Peyer's patch (tissue), 4 donors: ENCODE measurements around the gene ANKRD65. TPM values are rescaled to one million over a fixed set of nuclear protein-coding genes. Genes with fewer than 3 reads are reported as not detected.
A peak's percentile ranks its signal among the peaks of the same experiment; 100 is the strongest.

Experiments
- DNase-seq, 3 donors: peaks; one replicate each; pipeline ENCODE4 v3.0.0-alpha.2; 2017 to 2019
- H3K27ac ChIP-seq, 4 donors: fragments of 200-600 bp; sonication (generic); one replicate each; pipeline ENCODE4 v1.5.1; 2016 to 2019
- H3K27me3 ChIP-seq, 2 donors: fragments of 200-600 bp; sonication (generic); one replicate each; pipeline ENCODE4 v1.5.1; 2019
- H3K36me3 ChIP-seq, 3 donors: fragments of 200-600 bp; sonication (generic); one replicate each; pipeline ENCODE4 v1.5.1; 2016 to 2019
- H3K4me1 ChIP-seq, 4 donors: fragments of 200-600 bp; sonication (generic); one replicate each; pipeline ENCODE4 v1.5.1; 2016 to 2019
- H3K4me3 ChIP-seq, 4 donors: fragments of 200-600 bp; sonication (generic); 1 replicate in 3 of 4; 2 replicates in 1 of 4; pipeline ENCODE4 v1.5.1; 2016 to 2019; ENCODE audit warnings: mild to moderate bottlenecking in 1 of 4
- H3K9me3 ChIP-seq, 4 donors: fragments of 200-600 bp; sonication (generic); one replicate each; pipeline ENCODE4 v1.5.1; 2016 to 2019; ENCODE audit warnings: mild to moderate bottlenecking in 1 of 4
- POLR2A ChIP-seq, 2 donors: fragments of 450-650 bp; IDR thresholded peaks; one replicate each; pipeline ENCODE4 v1.5.1; 2017; ENCODE audit warnings: antibody characterized with exemption in 2 of 2, mild to moderate bottlenecking in 2 of 2, moderate library complexity in 2 of 2
- total RNA-seq, 4 donors: library from RNA; depleted of rRNA; stranded (reverse); fragments of >200 nt; gene quantifications; one replicate each; pipeline ENCODE4 v1.1.0, GENCODE V29; 2016
- TF ChIP-seq, protein P1 (sequence below), 6 experiments: fragments of 450-650 bp in 4 of 6; fragments of 200-600 bp in 2 of 6; sonication (generic) in 1 of 6; IDR thresholded peaks; one replicate each; pipeline ENCODE4 v1.5.1; 2017 to 2019; ENCODE audit warnings: antibody characterized with exemption in 6 of 6, mild to moderate bottlenecking in 3 of 6, moderate library complexity in 1 of 6

ANKRD65 gene
- total RNA-seq, 4 donors from 2014 or later = 0.54 to 11.6 (median 2.0) TPM

GRCh38 chr1:1428174-1428573 lies 7.1 kb upstream of the ANKRD65 start:
- Histone ChIP-seq H3K4me3 (no peak overlapping the region), H3K36me3 (no peaks in the 10 kb centered on the region), H3K9me3 (no peaks in the 10 kb centered on the region), H3K27ac (peak overlapping the region in 1 of 4 donors; percentile 91), H3K4me1 (peaks cover 0 to 36% (median 5%) of the 10 kb centered on the region in 4 donors), H3K27me3 (no peaks in the 10 kb centered on the region)
- DNase-seq = no peak
- TF ChIP-seq, protein P1, sequence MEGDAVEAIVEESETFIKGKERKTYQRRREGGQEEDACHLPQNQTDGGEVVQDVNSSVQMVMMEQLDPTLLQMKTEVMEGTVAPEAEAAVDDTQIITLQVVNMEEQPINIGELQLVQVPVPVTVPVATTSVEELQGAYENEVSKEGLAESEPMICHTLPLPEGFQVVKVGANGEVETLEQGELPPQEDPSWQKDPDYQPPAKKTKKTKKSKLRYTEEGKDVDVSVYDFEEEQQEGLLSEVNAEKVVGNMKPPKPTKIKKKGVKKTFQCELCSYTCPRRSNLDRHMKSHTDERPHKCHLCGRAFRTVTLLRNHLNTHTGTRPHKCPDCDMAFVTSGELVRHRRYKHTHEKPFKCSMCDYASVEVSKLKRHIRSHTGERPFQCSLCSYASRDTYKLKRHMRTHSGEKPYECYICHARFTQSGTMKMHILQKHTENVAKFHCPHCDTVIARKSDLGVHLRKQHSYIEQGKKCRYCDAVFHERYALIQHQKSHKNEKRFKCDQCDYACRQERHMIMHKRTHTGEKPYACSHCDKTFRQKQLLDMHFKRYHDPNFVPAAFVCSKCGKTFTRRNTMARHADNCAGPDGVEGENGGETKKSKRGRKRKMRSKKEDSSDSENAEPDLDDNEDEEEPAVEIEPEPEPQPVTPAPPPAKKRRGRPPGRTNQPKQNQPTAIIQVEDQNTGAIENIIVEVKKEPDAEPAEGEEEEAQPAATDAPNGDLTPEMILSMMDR (IDR thresholded peaks at IDR 0.05) = no peak
- no peak for TF ChIP-seq POLR2A (IDR thresholded peaks at IDR 0.05)

DNA sequence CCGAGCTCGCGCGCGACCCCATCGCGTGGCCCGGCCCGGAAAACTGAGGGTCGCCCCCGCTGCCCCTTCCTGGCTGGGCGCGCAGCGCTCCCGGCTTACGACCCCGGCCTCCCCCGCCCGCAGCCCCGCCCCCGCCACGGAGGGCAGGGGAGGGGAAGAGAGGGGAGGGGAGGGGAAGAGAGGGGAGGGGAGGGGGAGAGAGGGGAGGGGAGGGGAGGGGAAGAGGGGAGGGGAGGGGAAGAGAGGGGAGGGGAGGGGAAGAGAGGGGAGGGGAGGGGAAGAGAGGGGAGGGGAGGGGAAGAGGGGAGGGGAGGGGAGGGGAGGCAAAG lies 6.7 kb upstream of the ANKRD65 start:
- no peak for TF ChIP-seq POLR2A (IDR thresholded peaks at IDR 0.05)
- TF ChIP-seq, protein P1 (IDR thresholded peaks at IDR 0.05) = no peak
- Histone ChIP-seq H3K27ac (peak overlapping the region in 2 of 4 donors; percentile 39 to 49), H3K9me3 (no peaks in the 10 kb centered on the region), H3K4me3 (peak overlapping the region; percentile 10 to 55 (median 46)), H3K4me1 (peaks cover 0 to 33% (median 5%) of the 10 kb centered on the region in 4 donors), H3K27me3 (no peaks in the 10 kb centered on the region), H3K36me3 (no peaks in the 10 kb centered on the region)
- DNase-seq = no peak

DNA sequence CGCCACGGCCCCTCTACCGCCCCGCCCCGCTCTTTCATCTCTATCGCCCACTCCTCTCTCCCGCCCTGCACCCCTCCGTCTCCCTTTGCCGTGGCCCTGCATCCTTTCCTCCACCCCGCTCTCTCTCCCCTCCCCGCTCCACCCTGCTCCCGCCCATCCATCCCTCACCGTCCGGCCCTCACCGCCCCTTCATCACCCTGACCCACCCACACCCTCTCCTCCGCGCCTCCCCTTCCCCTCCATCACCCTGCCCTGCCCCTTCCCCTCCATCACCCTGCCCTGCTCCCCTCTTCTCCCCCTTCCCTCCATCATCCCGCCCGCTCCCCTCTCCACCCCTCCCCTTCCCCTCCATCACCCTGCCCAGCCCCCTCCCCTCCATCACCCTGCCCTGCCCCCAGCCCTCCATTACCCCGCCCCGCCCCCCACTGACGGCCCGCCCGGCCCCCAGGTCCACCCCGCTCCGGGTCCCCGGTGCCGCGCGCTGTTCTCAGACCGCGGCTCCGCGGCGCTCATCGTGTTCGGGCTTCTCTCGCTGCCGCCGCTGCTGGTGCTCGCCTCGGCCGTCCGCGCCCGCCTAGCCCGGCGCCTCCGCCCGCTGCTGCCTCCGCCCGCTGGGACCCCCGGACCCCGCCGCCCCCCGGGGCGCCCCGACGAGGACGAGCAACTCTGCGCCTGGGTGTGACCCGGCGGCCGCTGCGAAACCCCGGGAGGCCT lies 6.2 kb upstream of the ANKRD65 start:
- TF ChIP-seq, protein P1 (IDR thresholded peaks at IDR 0.05) = no peak
- TF ChIP-seq POLR2A (IDR thresholded peaks at IDR 0.05) = no peak
- no peaks in the 10 kb centered on the region for H3K36me3 ChIP-seq
- H3K4me3 ChIP-seq = peak overlapping the region; percentile 10 to 55 (median 46)
- no peaks in the 10 kb centered on the region for H3K9me3 ChIP-seq
- no peak for DNase-seq
- no peaks in the 10 kb centered on the region for H3K27me3 ChIP-seq
- H3K27ac ChIP-seq = peak overlapping the region in 2 of 4 donors; percentile 39 to 49
- H3K4me1 ChIP-seq = peaks cover 0 to 27% (median 5%) of the 10 kb centered on the region in 4 donors

DNA sequence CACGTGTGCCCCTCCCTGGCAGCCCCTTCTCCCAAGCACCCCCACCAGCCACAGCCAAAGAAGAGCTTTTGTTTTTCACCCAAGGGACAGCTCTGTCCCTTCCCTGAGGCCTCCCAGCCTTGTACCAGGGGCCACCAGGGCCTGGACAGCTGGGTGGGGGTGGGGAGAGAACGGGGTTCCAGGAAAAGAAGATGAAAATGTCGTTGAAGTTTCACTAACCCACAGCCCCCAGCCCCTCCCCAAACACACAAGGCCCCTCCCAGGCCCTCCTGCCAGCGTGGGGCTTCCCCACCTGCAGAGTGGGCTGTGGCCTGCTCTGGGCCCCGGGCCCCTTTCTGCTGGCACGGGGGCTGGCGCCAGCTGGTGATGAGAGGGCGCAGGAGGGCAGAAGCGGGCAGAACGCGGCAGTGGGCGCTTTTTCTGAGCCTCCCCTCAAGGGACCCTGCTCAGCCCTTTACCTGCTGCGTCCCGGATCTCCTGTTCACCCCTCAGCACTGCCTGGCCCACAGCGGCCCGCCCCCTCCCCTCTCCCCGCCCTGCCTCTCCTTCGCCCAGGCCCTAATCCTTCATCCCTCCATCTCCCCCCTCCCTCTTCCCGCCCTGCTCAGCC lies 5.5 kb upstream of the ANKRD65 start:
- no peaks in the 10 kb centered on the region for H3K9me3 ChIP-seq
- H3K36me3 ChIP-seq = no peaks in the 10 kb centered on the region
- H3K4me3 ChIP-seq = no peak overlapping the region
- no peaks in the 10 kb centered on the region for H3K27me3 ChIP-seq
- TF ChIP-seq, protein P1 (IDR thresholded peaks at IDR 0.05) = no peak
- no peak for TF ChIP-seq POLR2A (IDR thresholded peaks at IDR 0.05)
- no peak for DNase-seq
- H3K27ac ChIP-seq = no peak overlapping the region
- peaks cover 0 to 21% (median 2%) of the 10 kb centered on the region in 4 donors for H3K4me1 ChIP-seq

GRCh38 chr1:1425753-1426495 lies 4.8 kb upstream of the ANKRD65 start:
- Histone ChIP-seq H3K36me3 (no peaks in the 10 kb centered on the region), H3K4me1 (peaks cover 0 to 15% (median 2%) of the 10 kb centered on the region in 4 donors), H3K27ac (no peak overlapping the region), H3K9me3 (no peaks in the 10 kb centered on the region), H3K4me3 (no peak overlapping the region), H3K27me3 (no peaks in the 10 kb centered on the region)
- no peak for TF ChIP-seq POLR2A (IDR thresholded peaks at IDR 0.05)
- TF ChIP-seq, protein P1 (IDR thresholded peaks at IDR 0.05) = no peak
- no peak for DNase-seq
